Tibial nerve (tissue), 3 donors: ENCODE data around the gene TBL1X.

Source experiments
- CTCF ChIP-seq, 5 experiments: fragments of 200-600 bp in 3 of 5; fragments of 450-650 bp in 2 of 5; sonication (generic) in 3 of 5; IDR thresholded peaks; one replicate each; pipeline ENCODE4 v1.5.1; 2016 to 2019; ENCODE audit warnings: antibody characterized with exemption in 5 of 5, mild to moderate bottlenecking in 3 of 5, moderate library complexity in 2 of 5
- POLR2A ChIP-seq, 2 donors: fragments of 450-650 bp; IDR thresholded peaks; one replicate each; pipeline ENCODE4 v1.6.1; 2017; ENCODE audit warnings: antibody characterized with exemption in 2 of 2, mild to moderate bottlenecking in 2 of 2, moderate library complexity in 2 of 2

- TF ChIP-seq CTCF (IDR thresholded peaks at IDR 0.05) (no peak), POLR2A (IDR thresholded peaks at IDR 0.05) (no peak)
These were observed 67.5 kb downstream of the TBL1X start for GRCh38 chrX:9532349-9532748.
